HepG2 (cell line): ENCODE measurements around the gene CHID1. TPM values are rescaled to one million over a fixed set of nuclear protein-coding genes. Genes with fewer than 3 reads are reported as not detected.

Experiments used
- CBX2 ChIP-seq, 2 experiments: fragments of 200-600 bp in 1 of 2; sonication (generic); formaldehyde crosslinking in 1 of 2; IDR thresholded peaks; 2 replicates each; pipeline versions ENCODE4 v1.7.0 to v1.8.1; 2018 to 2022; ENCODE audit warnings: low read depth in 2 of 2, low read length in 1 of 2, mild to moderate bottlenecking in 1 of 2, missing genetic modification reagents in 1 of 2
- GATAD1 ChIP-seq: IDR thresholded peaks from 2 replicates; pipeline ENCODE4 v1.6.1; 2016; ENCODE audit warnings: missing genetic modification reagents, missing compliant biosample characterization
- HES4 ChIP-seq: sonication (generic); formaldehyde crosslinking; IDR thresholded peaks from 2 replicates; pipeline ENCODE4 v1.9.0; 2021; ENCODE audit warnings: mild to moderate bottlenecking, missing genetic modification reagents, borderline replicate concordance
- HNF4G ChIP-seq, 2 experiments: sonication (generic) in 1 of 2; formaldehyde crosslinking in 1 of 2; IDR thresholded peaks; 2 replicates each; pipeline versions ENCODE4 v1.4.0 to v1.6.1; 2011 to 2020; ENCODE audit warnings: borderline replicate concordance in 2 of 2, low read depth in 2 of 2, mild to moderate bottlenecking in 2 of 2, low read length in 1 of 2, missing genetic modification reagents in 1 of 2, moderate library complexity in 1 of 2
- IKZF4 ChIP-seq: sonication (generic); formaldehyde crosslinking; IDR thresholded peaks from 2 replicates; pipeline ENCODE4 v1.5.1; 2020; ENCODE audit warnings: borderline replicate concordance, mild to moderate bottlenecking, low read depth, missing genetic modification reagents; ENCODE audit errors: not compliant biosample characterization
- KAT2B ChIP-seq: fragments of 150-350 bp; IDR thresholded peaks from 2 replicates; pipeline ENCODE4 v1.6.1; 2014; ENCODE audit warnings: low read depth, low read length, borderline replicate concordance
- KMT2B ChIP-seq: IDR thresholded peaks from 2 replicates; pipeline ENCODE4 v1.6.1; 2016; ENCODE audit warnings: missing genetic modification reagents, missing compliant biosample characterization
- MIER2 ChIP-seq: IDR thresholded peaks from 2 replicates; pipeline ENCODE4 v1.6.1; 2016; ENCODE audit warnings: missing biosample characterization, missing genetic modification reagents
- MNT ChIP-seq: fragments of 450-650 bp; IDR thresholded peaks from 2 replicates; pipeline ENCODE4 v1.6.1; 2016
- NONO ChIP-seq, 2 experiments: fragments of 450-650 bp in 1 of 2; sonication (generic) in 1 of 2; formaldehyde crosslinking in 1 of 2; IDR thresholded peaks in 1 of 2; conservative IDR thresholded peaks in 1 of 2; 2 replicates each; pipeline versions ENCODE4 v1.6.1 to v1.8.0; 2017 to 2022; ENCODE audit warnings: mild to moderate bottlenecking in 1 of 2, missing genetic modification reagents in 1 of 2, moderate library complexity in 1 of 2
- PHB2 ChIP-seq: fragments of 450-650 bp; IDR thresholded peaks from 2 replicates; pipeline ENCODE4 v1.6.1; 2018; ENCODE audit not compliant: partially characterized antibody
- ZNF282 ChIP-seq: fragments of 450-650 bp; IDR thresholded peaks from 2 replicates; pipeline ENCODE4 v1.6.1; 2018; ENCODE audit not compliant: partially characterized antibody
- ZNF484 ChIP-seq: sonication (generic); formaldehyde crosslinking; IDR thresholded peaks from 2 replicates; pipeline ENCODE4 v1.5.1; 2020; ENCODE audit warnings: mild to moderate bottlenecking, low read depth, missing genetic modification reagents, borderline replicate concordance
- ZNF546 ChIP-seq: sonication (generic); formaldehyde crosslinking; conservative IDR thresholded peaks from 2 replicates; pipeline ENCODE4 v1.8.1; 2023; ENCODE audit warnings: mild to moderate bottlenecking, missing genetic modification reagents
- ZNF75D ChIP-seq: sonication (generic); formaldehyde crosslinking; IDR thresholded peaks from 2 replicates; pipeline ENCODE4 v1.8.1; 2023; ENCODE audit warnings: missing genetic modification reagents, mild to moderate bottlenecking, borderline replicate concordance
- polyA plus RNA-seq, 8 experiments: library from polyadenylated mRNA; depleted of rRNA in 3 of 8; stranded (reverse) in 7 of 8; unstranded in 1 of 8; fragments of >200 nt; fragmentation: Illumina TruSeq in 4 of 8; extraction: Trizol in 4 of 8; gene quantifications; 2 replicates each; pipeline versions ENCODE4 v1.2.1 to v1.2.3, GENCODE V29; 2011 to 2016; ENCODE audit warnings: low read depth in 4 of 8, missing spikeins in 1 of 8, mixed read lengths in 1 of 8; ENCODE audit not compliant: insufficient read depth in 1 of 8
- total RNA-seq, 5 experiments: library from RNA; depleted of rRNA; stranded (reverse); fragments of >200 nt; fragmentation: Illumina TruSeq; extraction: Trizol; gene quantifications; 2 replicates each; pipeline ENCODE4 v1.2.3, GENCODE V29; 2016; ENCODE audit warnings: low read depth in 1 of 5
- TF ChIP-seq, protein P1 (sequence below): sonication (generic); formaldehyde crosslinking; IDR thresholded peaks from 2 replicates; pipeline ENCODE4 v1.4.0; 2020; ENCODE audit warnings: mild to moderate bottlenecking, missing genetic modification reagents
- TF ChIP-seq, protein P2 (sequence below): sonication (generic); formaldehyde crosslinking; IDR thresholded peaks from 2 replicates; pipeline ENCODE4 v1.4.0; 2020; ENCODE audit warnings: missing genetic modification reagents; ENCODE audit errors: not compliant biosample characterization
- TF ChIP-seq, protein P3 (sequence below): sonication (generic); formaldehyde crosslinking; IDR thresholded peaks from 2 replicates; pipeline ENCODE4 v1.8.1; 2023; ENCODE audit warnings: mild to moderate bottlenecking, missing genetic modification reagents
- TF ChIP-seq, protein P4 (sequence below): sonication (generic); formaldehyde crosslinking; IDR thresholded peaks from 2 replicates; pipeline ENCODE4 v1.5.1; 2020; ENCODE audit warnings: mild to moderate bottlenecking, missing genetic modification reagents, moderate library complexity

CHID1 gene
- total and polyA plus RNA-seq, 2 of the 13 experiments (the other 11 are each of a cell fraction or from before 2014, with no cell fraction given), result 65.1 to 93.6 TPM

DNA sequence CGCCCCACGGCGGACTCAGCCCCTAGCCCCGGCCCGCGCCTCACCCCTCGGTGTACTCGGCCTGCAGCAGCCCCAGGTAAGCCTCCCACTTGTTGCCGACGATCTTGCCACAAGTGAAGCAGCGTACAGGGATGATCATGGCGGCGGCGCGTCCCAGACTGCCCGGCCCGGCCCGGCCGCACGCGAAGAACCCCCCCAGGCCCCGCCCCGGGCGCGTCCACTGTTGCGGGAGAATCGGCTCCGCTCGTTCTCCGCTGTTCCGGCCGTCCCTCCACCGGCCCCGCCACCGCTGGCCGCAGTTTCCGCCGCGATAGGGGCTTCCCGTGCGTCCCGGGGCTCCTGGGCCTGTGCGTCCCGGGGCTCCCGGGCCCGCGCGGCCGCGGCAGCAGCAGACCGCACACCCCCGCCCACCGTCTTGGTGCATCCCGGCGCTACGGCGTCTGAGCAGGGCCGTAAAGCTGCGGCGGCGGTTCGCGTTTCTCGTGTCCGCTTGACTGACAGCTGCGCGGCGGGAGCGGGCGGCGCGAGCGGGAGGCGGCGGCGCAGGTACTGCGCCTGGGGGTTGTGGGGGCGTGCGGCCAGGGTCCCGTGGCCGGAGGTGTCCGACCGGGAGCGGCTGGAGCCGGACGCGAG, 68.1 kb downstream of the CHID1 start, which contains the start of the genes POLR2L and TSPAN4 (continued):
- TF ChIP-seq MNT, result no peak
- peak; percentile 86 for TF ChIP-seq GATAD1 (CRISPR knock-in tag)
- no peak for TF ChIP-seq NONO (IDR thresholded peaks at IDR 0.05)
- peak; percentile 86 for TF ChIP-seq NONO (CRISPR knock-in tag; conservative IDR thresholded peaks at IDR 0.05)
- peak; percentile 87 for TF ChIP-seq IKZF4 (CRISPR knock-in tag)
- TF ChIP-seq CBX2 (IDR thresholded peaks at IDR 0.05; ENCODE audit: low read depth, low read length), result no peak
- no peak for TF ChIP-seq CBX2 (CRISPR knock-in tag; IDR thresholded peaks at IDR 0.05; ENCODE audit: low read depth)
- no peak; the same call in 1 of the 2 replicates for TF ChIP-seq KAT2B
- TF ChIP-seq, protein P1, sequence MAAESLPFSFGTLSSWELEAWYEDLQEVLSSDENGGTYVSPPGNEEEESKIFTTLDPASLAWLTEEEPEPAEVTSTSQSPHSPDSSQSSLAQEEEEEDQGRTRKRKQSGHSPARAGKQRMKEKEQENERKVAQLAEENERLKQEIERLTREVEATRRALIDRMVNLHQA, result no peak
- TF ChIP-seq PHB2, result no peak
- no peak for TF ChIP-seq KMT2B (CRISPR knock-in tag)
- TF ChIP-seq, protein P2, sequence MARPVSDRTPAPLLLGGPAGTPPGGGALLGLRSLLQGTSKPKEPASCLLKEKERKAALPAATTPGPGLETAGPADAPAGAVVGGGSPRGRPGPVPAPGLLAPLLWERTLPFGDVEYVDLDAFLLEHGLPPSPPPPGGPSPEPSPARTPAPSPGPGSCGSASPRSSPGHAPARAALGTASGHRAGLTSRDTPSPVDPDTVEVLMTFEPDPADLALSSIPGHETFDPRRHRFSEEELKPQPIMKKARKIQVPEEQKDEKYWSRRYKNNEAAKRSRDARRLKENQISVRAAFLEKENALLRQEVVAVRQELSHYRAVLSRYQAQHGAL (CRISPR knock-in tag), result peak; percentile 75
- TF ChIP-seq MIER2 (CRISPR knock-in tag), result no peak
- TF ChIP-seq, protein P3, sequence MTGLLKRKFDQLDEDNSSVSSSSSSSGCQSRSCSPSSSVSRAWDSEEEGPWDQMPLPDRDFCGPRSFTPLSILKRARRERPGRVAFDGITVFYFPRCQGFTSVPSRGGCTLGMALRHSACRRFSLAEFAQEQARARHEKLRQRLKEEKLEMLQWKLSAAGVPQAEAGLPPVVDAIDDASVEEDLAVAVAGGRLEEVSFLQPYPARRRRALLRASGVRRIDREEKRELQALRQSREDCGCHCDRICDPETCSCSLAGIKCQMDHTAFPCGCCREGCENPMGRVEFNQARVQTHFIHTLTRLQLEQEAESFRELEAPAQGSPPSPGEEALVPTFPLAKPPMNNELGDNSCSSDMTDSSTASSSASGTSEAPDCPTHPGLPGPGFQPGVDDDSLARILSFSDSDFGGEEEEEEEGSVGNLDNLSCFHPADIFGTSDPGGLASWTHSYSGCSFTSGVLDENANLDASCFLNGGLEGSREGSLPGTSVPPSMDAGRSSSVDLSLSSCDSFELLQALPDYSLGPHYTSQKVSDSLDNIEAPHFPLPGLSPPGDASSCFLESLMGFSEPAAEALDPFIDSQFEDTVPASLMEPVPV, result peak; percentile 74
- no peak; the same call in 1 of the 2 replicates for TF ChIP-seq HES4 (CRISPR knock-in tag)
- TF ChIP-seq ZNF75D, result no peak
- TF ChIP-seq ZNF484 (CRISPR knock-in tag), result no peak
- TF ChIP-seq HNF4G (IDR thresholded peaks at IDR 0.05; ENCODE audit: borderline replicate concordance, low read depth, low read length), result no peak
- no peak for TF ChIP-seq HNF4G (CRISPR knock-in tag; IDR thresholded peaks at IDR 0.05; ENCODE audit: borderline replicate concordance, low read depth)
- no peak for TF ChIP-seq ZNF282
- peak; percentile 70; the same call in 1 of the 2 replicates for TF ChIP-seq ZNF546 (CRISPR knock-in tag)
- TF ChIP-seq, protein P4, sequence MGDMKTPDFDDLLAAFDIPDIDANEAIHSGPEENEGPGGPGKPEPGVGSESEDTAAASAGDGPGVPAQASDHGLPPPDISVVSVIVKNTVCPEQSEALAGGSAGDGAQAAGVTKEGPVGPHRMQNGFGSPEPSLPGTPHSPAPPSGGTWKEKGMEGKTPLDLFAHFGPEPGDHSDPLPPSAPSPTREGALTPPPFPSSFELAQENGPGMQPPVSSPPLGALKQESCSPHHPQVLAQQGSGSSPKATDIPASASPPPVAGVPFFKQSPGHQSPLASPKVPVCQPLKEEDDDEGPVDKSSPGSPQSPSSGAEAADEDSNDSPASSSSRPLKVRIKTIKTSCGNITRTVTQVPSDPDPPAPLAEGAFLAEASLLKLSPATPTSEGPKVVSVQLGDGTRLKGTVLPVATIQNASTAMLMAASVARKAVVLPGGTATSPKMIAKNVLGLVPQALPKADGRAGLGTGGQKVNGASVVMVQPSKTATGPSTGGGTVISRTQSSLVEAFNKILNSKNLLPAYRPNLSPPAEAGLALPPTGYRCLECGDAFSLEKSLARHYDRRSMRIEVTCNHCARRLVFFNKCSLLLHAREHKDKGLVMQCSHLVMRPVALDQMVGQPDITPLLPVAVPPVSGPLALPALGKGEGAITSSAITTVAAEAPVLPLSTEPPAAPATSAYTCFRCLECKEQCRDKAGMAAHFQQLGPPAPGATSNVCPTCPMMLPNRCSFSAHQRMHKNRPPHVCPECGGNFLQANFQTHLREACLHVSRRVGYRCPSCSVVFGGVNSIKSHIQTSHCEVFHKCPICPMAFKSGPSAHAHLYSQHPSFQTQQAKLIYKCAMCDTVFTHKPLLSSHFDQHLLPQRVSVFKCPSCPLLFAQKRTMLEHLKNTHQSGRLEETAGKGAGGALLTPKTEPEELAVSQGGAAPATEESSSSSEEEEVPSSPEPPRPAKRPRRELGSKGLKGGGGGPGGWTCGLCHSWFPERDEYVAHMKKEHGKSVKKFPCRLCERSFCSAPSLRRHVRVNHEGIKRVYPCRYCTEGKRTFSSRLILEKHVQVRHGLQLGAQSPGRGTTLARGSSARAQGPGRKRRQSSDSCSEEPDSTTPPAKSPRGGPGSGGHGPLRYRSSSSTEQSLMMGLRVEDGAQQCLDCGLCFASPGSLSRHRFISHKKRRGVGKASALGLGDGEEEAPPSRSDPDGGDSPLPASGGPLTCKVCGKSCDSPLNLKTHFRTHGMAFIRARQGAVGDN (CRISPR knock-in tag), result peak; percentile 67
